Keratinocyte (primary cell): ENCODE measurements around the gene KCNB1. TPM values are rescaled to one million over a fixed set of nuclear protein-coding genes. Genes with fewer than 3 reads are reported as not detected.

Experiments
- DNase-seq: peaks from one replicate; pipeline ENCODE4 v3.0.0-alpha.2; 2011; ENCODE audit warnings: low read depth, missing footprints, low spot score
- FAIRE-seq: peaks from 2 replicates; lab custom pipeline; 2011; peaks lifted over from hg19 to GRCh38; lab: Jason Lieb, UNC
- H2AFZ ChIP-seq: 2 replicates; pipeline ENCODE4 v1.6.0; 2012; ENCODE audit warnings: low read length, control low read depth, inconsistent platforms; ENCODE audit not compliant: control insufficient read depth
- H3K27ac ChIP-seq: 2 replicates; pipeline ENCODE4 v1.5.1; 2011; ENCODE audit warnings: low read length; ENCODE audit not compliant: control insufficient read depth, insufficient read depth
- H3K27me3 ChIP-seq: 3 replicates; pipeline ENCODE4 v1.6.0; 2011; ENCODE audit warnings: low read length; ENCODE audit not compliant: control insufficient read depth, insufficient read depth; ENCODE audit errors: extremely low read depth
- H3K36me3 ChIP-seq, 2 experiments: 2 replicates in 1 of 2; 3 replicates in 1 of 2; pipeline ENCODE4 v1.5.1; 2011; ENCODE audit warnings: low read length in 2 of 2, mild to moderate bottlenecking in 1 of 2; ENCODE audit not compliant: control insufficient read depth in 2 of 2, insufficient read depth in 2 of 2; ENCODE audit errors: extremely low read depth in 1 of 2
- H3K4me1 ChIP-seq: 3 replicates; pipeline ENCODE4 v1.5.1; 2011; ENCODE audit warnings: low read length; ENCODE audit not compliant: control insufficient read depth, insufficient read depth; ENCODE audit errors: extremely low read depth
- H3K4me2 ChIP-seq: 3 replicates; pipeline ENCODE4 v1.6.0; 2011; ENCODE audit warnings: low read depth, low read length; ENCODE audit not compliant: control insufficient read depth, insufficient read depth; ENCODE audit errors: extremely low read depth
- H3K4me3 ChIP-seq, 3 experiments: fragments of 200-600 bp in 1 of 3; sonication (generic) in 1 of 3; 2 replicates in 2 of 3; 3 replicates in 1 of 3; pipeline ENCODE4 v1.5.1; 2011 to 2016; ENCODE audit warnings: low read length in 3 of 3, mild to moderate bottlenecking in 3 of 3, control low read depth in 2 of 3, inconsistent platforms in 1 of 3, low read depth in 1 of 3, mixed read lengths in 1 of 3, mixed run types in 1 of 3, moderate library complexity in 1 of 3; ENCODE audit not compliant: control insufficient read depth in 2 of 3, insufficient read depth in 2 of 3; ENCODE audit errors: extremely low read depth in 1 of 3
- H3K79me2 ChIP-seq: 2 replicates; pipeline ENCODE4 v1.6.0; 2012; ENCODE audit warnings: low read length; ENCODE audit not compliant: control insufficient read depth, insufficient read depth
- H3K9ac ChIP-seq: 3 replicates; pipeline ENCODE4 v1.6.0; 2011; ENCODE audit warnings: low read length; ENCODE audit not compliant: control insufficient read depth, insufficient read depth; ENCODE audit errors: extremely low read depth
- H3K9me1 ChIP-seq: 3 replicates; pipeline ENCODE4 v1.6.0; 2011; ENCODE audit warnings: low read length; ENCODE audit not compliant: control insufficient read depth, insufficient read depth; ENCODE audit errors: extremely low read depth
- H3K9me3 ChIP-seq: 2 replicates; pipeline ENCODE4 v1.5.1; 2012; ENCODE audit warnings: low read depth, low read length; ENCODE audit not compliant: control insufficient read depth
- H4K20me1 ChIP-seq: 3 replicates; pipeline ENCODE4 v1.6.0; 2011; ENCODE audit warnings: low read length; ENCODE audit not compliant: control insufficient read depth, insufficient read depth; ENCODE audit errors: extremely low read depth
- CTCF ChIP-seq, 3 experiments: IDR thresholded peaks in 1 of 3; conservative IDR thresholded peaks in 1 of 3; optimal IDR thresholded peaks in 1 of 3; 2 replicates in 2 of 3; 3 replicates in 1 of 3; pipeline versions ENCODE3 to v1.5.1; 2011; ENCODE audit warnings: low read length in 3 of 3, mild to moderate bottlenecking in 3 of 3, moderate library complexity in 2 of 3, control low read depth in 1 of 3, inconsistent platforms in 1 of 3; ENCODE audit not compliant: insufficient read depth in 2 of 3; ENCODE audit errors: extremely low read depth in 1 of 3
- EZH2 ChIP-seq: IDR thresholded peaks from one replicate; pipeline ENCODE4 v1.6.1; 2012; ENCODE audit warnings: inconsistent platforms, mild to moderate bottlenecking, low read length, moderate library complexity
- dilution Hi-C: fragments of 300-500 bp; cut with MboI; formaldehyde crosslinking; loops from one replicate; pipeline ENCODE4 v1.7.0; 2020; ENCODE audit warnings: low sequenced_read_pairs; ENCODE audit not compliant: extremely low pct_ligation_motif_present
- polyA plus RNA-seq, 5 experiments: library from polyadenylated mRNA; depleted of rRNA in 3 of 5; stranded (reverse) in 3 of 5; stranded (forward) in 1 of 5; unstranded in 1 of 5; fragments of >200 nt; gene quantifications; 1 replicate in 1 of 5; 2 replicates in 3 of 5; 3 replicates in 1 of 5; pipeline versions ENCODE4 v1.2.1 to v1.2.3, GENCODE V29; 2011 to 2012; ENCODE audit warnings: missing spikeins in 2 of 5, low read depth in 1 of 5, low replicate concordance in 1 of 5

KCNB1 gene
- polyA plus RNA-seq, 1 donor (not counting 4 experiments of a cell fraction or from before 2014, with no cell fraction given), result not detected

- DNase-seq (no peak), FAIRE-seq (no peak)
- no peak overlapping the region for H3K27ac ChIP-seq
- no peaks in the 10 kb centered on the region for H3K9me1 ChIP-seq
- no peaks in the 10 kb centered on the region for H3K9me3 ChIP-seq
- no peak for TF ChIP-seq CTCF (optimal IDR thresholded peaks at IDR 0.05 in 1 of 3, IDR thresholded peaks at IDR 0.05 in 1 of 3, conservative IDR thresholded peaks at IDR 0.05 in 1 of 3; ENCODE audit: extremely low read depth in 1 of 3, insufficient read depth in 2 of 3, low read length in 3 of 3)
- no peak for TF ChIP-seq EZH2
- no peaks in the 10 kb centered on the region for H3K27me3 ChIP-seq
- H3K9ac ChIP-seq, result no peak overlapping the region
- H3K4me1 ChIP-seq, result peaks cover 16% of the 10 kb centered on the region
- dilution Hi-C loops, result no loop called here
- H3K79me2 ChIP-seq, result no peaks in the 10 kb centered on the region
- no peak overlapping the region for H3K4me2 ChIP-seq
- H3K4me3 ChIP-seq, result no peak overlapping the region
- H2AFZ ChIP-seq, result no peak overlapping the region
- no peaks in the 10 kb centered on the region for H3K36me3 ChIP-seq
- no peaks in the 10 kb centered on the region for H4K20me1 ChIP-seq
Measured at GRCh38 chr20:49346682-49347081, 135.8 kb downstream of the KCNB1 start.

- Histone ChIP-seq H3K9me1 (no peaks in the 10 kb centered on the region), H3K4me2 (peak overlapping the region; percentile 92), H3K4me3 (peak overlapping the region in 2 of 3 experiments; percentile 30 to 44), H4K20me1 (no peaks in the 10 kb centered on the region), H3K27me3 (no peaks in the 10 kb centered on the region), H3K36me3 (no peaks in the 10 kb centered on the region), H3K79me2 (no peaks in the 10 kb centered on the region), H3K4me1 (peaks cover 16% of the 10 kb centered on the region), H3K9me3 (no peaks in the 10 kb centered on the region), H3K27ac (peak overlapping the region; percentile 67), H2AFZ (peak overlapping the region; percentile 52), H3K9ac (peak overlapping the region; percentile 55)
- dilution Hi-C loops, result no loop called here
- TF ChIP-seq CTCF (optimal IDR thresholded peaks at IDR 0.05 in 1 of 3, IDR thresholded peaks at IDR 0.05 in 1 of 3, conservative IDR thresholded peaks at IDR 0.05 in 1 of 3; ENCODE audit: extremely low read depth in 1 of 3, insufficient read depth in 2 of 3, low read length in 3 of 3) (no peak), EZH2 (no peak)
- peak; percentile 66 for DNase-seq
- FAIRE-seq, result peak; percentile 81
Measured at GRCh38 chr20:49345524-49345923, 136.9 kb downstream of the KCNB1 start.
